Measurements from ENCODE around the gene DALRD3. TPM values are rescaled to one million over a fixed set of nuclear protein-coding genes. Genes with fewer than 3 reads are reported as not detected.

The DALRD3 gene
- total and polyA plus RNA-seq, 2 of the 8 experiments (the other 6 are each of a cell fraction or from before 2014, with no cell fraction given) = 30.4 to 86.5 TPM

GRCh38 chr3:49015765-49016164, 2.6 kb downstream of the DALRD3 start:
- Histone ChIP-seq H2BK120ac (replicated peaks; ENCODE audit: low read depth, low read length) (no peak overlapping the region), H2AFZ (ENCODE audit: low read length) (no peak overlapping the region), H3K18ac (ENCODE audit: extremely low read depth, low read length) (no peak overlapping the region), H3K27ac (ENCODE audit: low read depth, low read length) (no peak overlapping the region), H3K9me3 (ENCODE audit: insufficient read depth in 2 of 2, low read depth in 1 of 2, low read length in 1 of 2) (no peaks in the 10 kb centered on the region), H3K14ac (ENCODE audit: insufficient read length) (no peak overlapping the region), H3K9ac (replicated peaks in 1 of 4; ENCODE audit: extremely low read depth in 1 of 4, low read depth in 3 of 4, low read length in 3 of 4) (no peak overlapping the region), H3K36me3 (ENCODE audit: control insufficient read depth in 2 of 4, insufficient read depth in 4 of 4, low read length in 3 of 4) (peaks cover 15 to 50% (median 31%) of the 10 kb centered on the region in 4 experiments), H3K79me2 (ENCODE audit: control insufficient read depth in 1 of 2, insufficient read depth in 2 of 2, low read length in 2 of 2) (peaks cover 0 to 38% of the 10 kb centered on the region in 2 experiments; a peak in 2 of 4 replicates), H3K4ac (replicated peaks; ENCODE audit: insufficient read length, low read depth, low read length) (no peak overlapping the region), H3K27me3 (replicated peaks in 1 of 4; ENCODE audit: control insufficient read depth in 3 of 4, extremely low read depth in 1 of 4, insufficient read depth in 3 of 4, low read length in 3 of 4) (no peaks in the 10 kb centered on the region), H2BK20ac (ENCODE audit: low read length) (no peak overlapping the region), H3K4me2 (ENCODE audit: insufficient read depth in 1 of 2, low read depth in 2 of 2, low read length in 2 of 2) (no peak overlapping the region), H3K56ac (replicated peaks; ENCODE audit: insufficient read length, low read depth, low read length) (no peak overlapping the region), H4K20me1 (replicated peaks in 1 of 2; ENCODE audit: control insufficient read depth in 1 of 2, insufficient read depth in 2 of 2, low read length in 2 of 2) (peaks cover 36 to 42% of the 10 kb centered on the region in 2 experiments), H2AK5ac (ENCODE audit: low read depth, low read length) (no peak overlapping the region), H2BK12ac (ENCODE audit: low read depth, low read length) (no peak overlapping the region), H3K23me2 (ENCODE audit: low read depth, low read length) (peaks cover 21% of the 10 kb centered on the region), H3K4me1 (replicated peaks in 1 of 4; ENCODE audit: control insufficient read depth in 3 of 4, insufficient read depth in 4 of 4, low read length in 3 of 4) (peaks cover 0 to 14% (median 7%) of the 10 kb centered on the region in 4 experiments; a peak in 6 of 7 replicates), H4K8ac (ENCODE audit: extremely low read depth, insufficient read depth, low read length) (no peak overlapping the region), H3K4me3 (ENCODE audit: extremely low read depth in 1 of 4, insufficient read depth in 2 of 4, low read depth in 3 of 4, low read length in 4 of 4) (no peak overlapping the region), H3K23ac (ENCODE audit: insufficient read length) (no peak overlapping the region), H2BK15ac (ENCODE audit: low read length) (no peak overlapping the region), H3K79me1 (ENCODE audit: low read depth, low read length) (peaks cover 17% of the 10 kb centered on the region), H2BK5ac (ENCODE audit: low read depth, low read length) (no peak overlapping the region), H4K91ac (replicated peaks; ENCODE audit: insufficient read length, low read length) (no peak overlapping the region), H4K5ac (ENCODE audit: insufficient read length, low read depth, low read length) (no peak overlapping the region)
- FAIRE-seq = no peak
- ChIA-PET POLR2A (ENCODE audit: partially characterized antibody) (interaction anchor here (0.7 to 38.8 kb wide), 10 partner anchors 3 to 117 kb away, joined by 3 to 1518 read pairs (median 3); partner anchors contain the start of genes DALRD3, IMPDH2, LAMB2 and NDUFAF3), CTCF (ENCODE audit: partially characterized antibody) (interaction anchor here (0.9 to 24.3 kb wide), 3 partner anchors 11 to 351 kb away, joined by 3 to 467 read pairs (median 42); partner anchors contain the start of genes P4HTM and WDR6)
- 92% methylated on average over 6 of the region's 6 CpGs; no CpG with 5 or more reads in 1 of the 2 experiments for WGBS, 2 experiments (ENCODE audit: extremely low coverage in 1 of 2, insufficient coverage in 1 of 2, insufficient read length in 1 of 2, insufficient replicate concordance in 2 of 2, low coverage in 1 of 2, low lambda C conversion rate in 2 of 2, missing lambda C conversion rate in 1 of 2)
- no peak for DNase-seq (ENCODE audit: low read depth in 1 of 2, low spot score in 2 of 2)
- TF ChIP-seq KDM5A (IDR thresholded peaks at IDR 0.05; ENCODE audit: low read length) = no peak
- no peak for TF ChIP-seq TBP (IDR thresholded peaks at IDR 0.05; ENCODE audit: low read depth, low read length)
- no peak for TF ChIP-seq RNF2 (IDR thresholded peaks at IDR 0.05; ENCODE audit: borderline replicate concordance, low read depth, low read length, missing control alignments, poor library complexity, severe bottlenecking)
- no peak for TF ChIP-seq SAP30 (IDR thresholded peaks at IDR 0.05; ENCODE audit: insufficient read depth, insufficient replicate concordance, low read length)
- no peak for TF ChIP-seq CBX5 (IDR thresholded peaks at IDR 0.05; ENCODE audit: low read depth, low read length)
- TF ChIP-seq HDAC6 (IDR thresholded peaks at IDR 0.05; ENCODE audit: low read depth, low read length) = no peak
